Peyer's patch (tissue), 4 donors: ENCODE results near the gene PRODH. TPM values are rescaled to one million over a fixed set of nuclear protein-coding genes. Genes with fewer than 3 reads are reported as not detected.
"Not testable (repeated sequence)": the region's sequence is repeated elsewhere in the genome, so short reads cannot be mapped to it uniquely, and the experiment has no call there.

Experiments
- DNase-seq, 3 donors: peaks; one replicate each; pipeline ENCODE4 v3.0.0-alpha.2; 2017 to 2019
- H3K27ac ChIP-seq, 4 donors: fragments of 200-600 bp; sonication (generic); one replicate each; pipeline ENCODE4 v1.5.1; 2016 to 2019
- H3K27me3 ChIP-seq, 2 donors: fragments of 200-600 bp; sonication (generic); one replicate each; pipeline ENCODE4 v1.5.1; 2019
- H3K36me3 ChIP-seq, 3 donors: fragments of 200-600 bp; sonication (generic); one replicate each; pipeline ENCODE4 v1.5.1; 2016 to 2019
- H3K4me1 ChIP-seq, 4 donors: fragments of 200-600 bp; sonication (generic); one replicate each; pipeline ENCODE4 v1.5.1; 2016 to 2019
- H3K4me3 ChIP-seq, 4 donors: fragments of 200-600 bp; sonication (generic); 1 replicate in 3 of 4; 2 replicates in 1 of 4; pipeline ENCODE4 v1.5.1; 2016 to 2019; ENCODE audit warnings: mild to moderate bottlenecking in 1 of 4
- H3K9me3 ChIP-seq, 4 donors: fragments of 200-600 bp; sonication (generic); one replicate each; pipeline ENCODE4 v1.5.1; 2016 to 2019; ENCODE audit warnings: mild to moderate bottlenecking in 1 of 4
- CTCF ChIP-seq, 6 experiments: fragments of 450-650 bp in 4 of 6; fragments of 200-600 bp in 2 of 6; sonication (generic) in 1 of 6; IDR thresholded peaks; one replicate each; pipeline ENCODE4 v1.5.1; 2017 to 2019; ENCODE audit warnings: antibody characterized with exemption in 6 of 6, mild to moderate bottlenecking in 3 of 6, moderate library complexity in 1 of 6
- POLR2A ChIP-seq, 2 donors: fragments of 450-650 bp; IDR thresholded peaks; one replicate each; pipeline ENCODE4 v1.5.1; 2017; ENCODE audit warnings: antibody characterized with exemption in 2 of 2, mild to moderate bottlenecking in 2 of 2, moderate library complexity in 2 of 2
- total RNA-seq, 4 donors: library from RNA; depleted of rRNA; stranded (reverse); fragments of >200 nt; gene quantifications; one replicate each; pipeline ENCODE4 v1.1.0, GENCODE V29; 2016

The PRODH gene
- total RNA-seq, 4 donors from 2014 or later: 12.4 to 360 (median 207) TPM

- Histone ChIP-seq H3K9me3 (no peaks in the 10 kb centered on the region), H3K36me3 (no peaks in the 10 kb centered on the region), H3K27me3 (peaks cover 0 to 3% of the 10 kb centered on the region in 2 donors), H3K27ac (no peak overlapping the region), H3K4me1 (peaks cover 0 to 6% (median 3%) of the 10 kb centered on the region in 4 donors), H3K4me3 (no peak overlapping the region)
- DNase-seq: peak in 1 of 3 donors; percentile 49
- TF ChIP-seq POLR2A (IDR thresholded peaks at IDR 0.05): no peak
- TF ChIP-seq CTCF (IDR thresholded peaks at IDR 0.05): no peak
Observed at GRCh38 chr22:18968011-18968749, 32.1 kb upstream of the PRODH start.

GRCh38 chr22:18967391-18968010, 31.4 kb upstream of the PRODH start:
- H3K27me3 ChIP-seq, H3K27ac ChIP-seq, H3K4me1 ChIP-seq, H3K36me3 ChIP-seq, H3K4me3 ChIP-seq, H3K9me3 ChIP-seq: not testable (repeated sequence)
- DNase-seq: peak in 1 of 3 donors; percentile 37

- TF ChIP-seq CTCF (IDR thresholded peaks at IDR 0.05) (no peak), POLR2A (IDR thresholded peaks at IDR 0.05) (no peak)
- Histone ChIP-seq H3K27ac (no peak overlapping the region), H3K4me3 (no peak overlapping the region), H3K36me3 (no peaks in the 10 kb centered on the region), H3K9me3 (no peaks in the 10 kb centered on the region), H3K27me3 (peaks cover 0 to 3% of the 10 kb centered on the region in 2 donors), H3K4me1 (peaks cover 0 to 6% (median 3%) of the 10 kb centered on the region in 4 donors)
- peak in 1 of 3 donors; percentile 19 for DNase-seq
Observed at GRCh38 chr22:18966748-18967147, 30.7 kb upstream of the PRODH start.

- peak in 1 of 3 donors; percentile 34 for DNase-seq
- H3K27ac ChIP-seq: no peak overlapping the region
- H3K4me3 ChIP-seq: no peak overlapping the region
- H3K36me3 ChIP-seq: no peaks in the 10 kb centered on the region
- TF ChIP-seq CTCF (IDR thresholded peaks at IDR 0.05): no peak
- TF ChIP-seq POLR2A (IDR thresholded peaks at IDR 0.05): no peak
- peaks cover 0 to 4% (median 3%) of the 10 kb centered on the region in 4 donors for H3K4me1 ChIP-seq
- no peaks in the 10 kb centered on the region for H3K9me3 ChIP-seq
- no peaks in the 10 kb centered on the region for H3K27me3 ChIP-seq
Observed at GRCh38 chr22:18965526-18966421, 29.7 kb upstream of the PRODH start.

- H3K4me3 ChIP-seq, H3K36me3 ChIP-seq, H3K9me3 ChIP-seq, H3K27me3 ChIP-seq, H3K4me1 ChIP-seq, H3K27ac ChIP-seq: not testable (repeated sequence)
- DNase-seq: peak in 1 of 3 donors; percentile 38
Observed at GRCh38 chr22:18964501-18965265, 28.6 kb upstream of the PRODH start.

- not testable (repeated sequence) for H3K4me3 ChIP-seq, H3K9me3 ChIP-seq, H3K27me3 ChIP-seq, H3K4me1 ChIP-seq, H3K36me3 ChIP-seq, H3K27ac ChIP-seq
- DNase-seq: peak in 1 of 3 donors; percentile 35
Observed at GRCh38 chr22:18964051-18964450, 28.0 kb upstream of the PRODH start.
